ENCODE results near the gene ASAP2.

Gene ASAP2

GRCh38 chr2:9230881-9231280 lies 24.3 kb downstream of the ASAP2 start:
- Histone ChIP-seq H3K79me2 (ENCODE audit: insufficient read depth, low read length) (no peaks in the 10 kb centered on the region), H3K4me2 (ENCODE audit: low read length) (no peak overlapping the region), H2AFZ (ENCODE audit: low read length) (no peak overlapping the region), H3K9me2 (ENCODE audit: low read depth, low read length) (no peaks in the 10 kb centered on the region), H3K27me3 (ENCODE audit: insufficient read depth, low read length) (0 out of 2 replicates have a peak, but pooled peaks cover 4% of the 10 kb centered on the region), H4K20me1 (ENCODE audit: insufficient read depth, low read length) (no peaks in the 10 kb centered on the region), H3K9me3 (ENCODE audit: low read length) (no peaks in the 10 kb centered on the region), H3F3A (ENCODE audit: insufficient read depth, low read length) (no peaks in the 10 kb centered on the region), H3K4me1 (ENCODE audit: insufficient read depth, low read length, severe bottlenecking) (no peaks in the 10 kb centered on the region), H3K9ac (ENCODE audit: low read length) (no peak overlapping the region), H3K27ac (ENCODE audit: low read depth, low read length, poor library complexity, severe bottlenecking) (no peak overlapping the region), H3K36me3 (ENCODE audit: insufficient read depth, low read length) (no peaks in the 10 kb centered on the region), H3K4me3 (ENCODE audit: low read depth, low read length, poor library complexity, severe bottlenecking) (no peak overlapping the region)
- TF ChIP-seq, protein P1, sequence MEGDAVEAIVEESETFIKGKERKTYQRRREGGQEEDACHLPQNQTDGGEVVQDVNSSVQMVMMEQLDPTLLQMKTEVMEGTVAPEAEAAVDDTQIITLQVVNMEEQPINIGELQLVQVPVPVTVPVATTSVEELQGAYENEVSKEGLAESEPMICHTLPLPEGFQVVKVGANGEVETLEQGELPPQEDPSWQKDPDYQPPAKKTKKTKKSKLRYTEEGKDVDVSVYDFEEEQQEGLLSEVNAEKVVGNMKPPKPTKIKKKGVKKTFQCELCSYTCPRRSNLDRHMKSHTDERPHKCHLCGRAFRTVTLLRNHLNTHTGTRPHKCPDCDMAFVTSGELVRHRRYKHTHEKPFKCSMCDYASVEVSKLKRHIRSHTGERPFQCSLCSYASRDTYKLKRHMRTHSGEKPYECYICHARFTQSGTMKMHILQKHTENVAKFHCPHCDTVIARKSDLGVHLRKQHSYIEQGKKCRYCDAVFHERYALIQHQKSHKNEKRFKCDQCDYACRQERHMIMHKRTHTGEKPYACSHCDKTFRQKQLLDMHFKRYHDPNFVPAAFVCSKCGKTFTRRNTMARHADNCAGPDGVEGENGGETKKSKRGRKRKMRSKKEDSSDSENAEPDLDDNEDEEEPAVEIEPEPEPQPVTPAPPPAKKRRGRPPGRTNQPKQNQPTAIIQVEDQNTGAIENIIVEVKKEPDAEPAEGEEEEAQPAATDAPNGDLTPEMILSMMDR (IDR thresholded peaks at IDR 0.05; ENCODE audit: low read length): no peak
- no peak for TF ChIP-seq EZH2 (IDR thresholded peaks at IDR 0.05; ENCODE audit: borderline replicate concordance, low read length)

GRCh38 chr2:9231291-9232165 lies 24.9 kb downstream of the ASAP2 start:
- no peak overlapping the region for H3K4me2 ChIP-seq (ENCODE audit: low read length)
- H3K79me2 ChIP-seq (ENCODE audit: insufficient read depth, low read length): no peaks in the 10 kb centered on the region
- H4K20me1 ChIP-seq (ENCODE audit: insufficient read depth, low read length): no peaks in the 10 kb centered on the region
- no peaks in the 10 kb centered on the region for H3K9me3 ChIP-seq (ENCODE audit: low read length)
- no peaks in the 10 kb centered on the region for H3K36me3 ChIP-seq (ENCODE audit: insufficient read depth, low read length)
- TF ChIP-seq EZH2 (IDR thresholded peaks at IDR 0.05; ENCODE audit: borderline replicate concordance, low read length): no peak
- TF ChIP-seq, protein P1 (IDR thresholded peaks at IDR 0.05; ENCODE audit: low read length): no peak
- H3K4me1 ChIP-seq (ENCODE audit: insufficient read depth, low read length, severe bottlenecking): no peaks in the 10 kb centered on the region
- no peaks in the 10 kb centered on the region for H3F3A ChIP-seq (ENCODE audit: insufficient read depth, low read length)
- H3K9ac ChIP-seq (ENCODE audit: low read length): no peak overlapping the region
- H3K27ac ChIP-seq (ENCODE audit: low read depth, low read length, poor library complexity, severe bottlenecking): no peak overlapping the region
- no peak overlapping the region for H3K4me3 ChIP-seq (ENCODE audit: low read depth, low read length, poor library complexity, severe bottlenecking)
- 0 out of 2 replicates have a peak, but pooled peaks cover 4% of the 10 kb centered on the region for H3K27me3 ChIP-seq (ENCODE audit: insufficient read depth, low read length)
- no peaks in the 10 kb centered on the region for H3K9me2 ChIP-seq (ENCODE audit: low read depth, low read length)
- no peak overlapping the region for H2AFZ ChIP-seq (ENCODE audit: low read length)

DNA sequence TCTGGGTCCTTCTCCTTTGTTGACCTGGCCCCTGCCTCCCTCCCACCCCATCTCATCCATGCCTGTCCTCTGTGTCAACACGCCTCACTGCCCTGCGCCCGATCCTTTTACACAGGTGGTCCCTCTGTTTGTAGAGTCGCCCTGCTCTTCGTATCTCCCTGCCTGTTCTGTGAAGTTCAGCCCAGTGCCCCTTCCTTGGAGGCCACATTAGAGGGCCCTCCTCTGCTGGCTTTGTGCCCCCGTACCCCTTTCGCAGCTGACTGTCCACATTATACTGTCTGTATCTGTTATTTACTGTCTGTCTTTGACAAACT lies 25.5 kb downstream of the ASAP2 start:
- Histone ChIP-seq H3K9me3 (ENCODE audit: low read length) (no peaks in the 10 kb centered on the region), H3K27me3 (ENCODE audit: insufficient read depth, low read length) (0 out of 2 replicates have a peak, but pooled peaks cover 4% of the 10 kb centered on the region), H3K4me3 (ENCODE audit: low read depth, low read length, poor library complexity, severe bottlenecking) (no peak overlapping the region), H2AFZ (ENCODE audit: low read length) (no peak overlapping the region), H3K36me3 (ENCODE audit: insufficient read depth, low read length) (no peaks in the 10 kb centered on the region), H3K27ac (ENCODE audit: low read depth, low read length, poor library complexity, severe bottlenecking) (no peak overlapping the region), H3F3A (ENCODE audit: insufficient read depth, low read length) (no peaks in the 10 kb centered on the region), H3K9ac (ENCODE audit: low read length) (no peak overlapping the region), H3K4me2 (ENCODE audit: low read length) (no peak overlapping the region), H3K79me2 (ENCODE audit: insufficient read depth, low read length) (no peaks in the 10 kb centered on the region), H4K20me1 (ENCODE audit: insufficient read depth, low read length) (no peaks in the 10 kb centered on the region), H3K4me1 (ENCODE audit: insufficient read depth, low read length, severe bottlenecking) (no peaks in the 10 kb centered on the region), H3K9me2 (ENCODE audit: low read depth, low read length) (no peaks in the 10 kb centered on the region)
- TF ChIP-seq, protein P1 (IDR thresholded peaks at IDR 0.05; ENCODE audit: low read length): no peak
- TF ChIP-seq EZH2 (IDR thresholded peaks at IDR 0.05; ENCODE audit: borderline replicate concordance, low read length): no peak
